ENCODE measurements around the gene SRPRA. TPM values are rescaled to one million over a fixed set of nuclear protein-coding genes. Genes with fewer than 3 reads are reported as not detected.

The SRPRA gene
- total RNA-seq, 1 experiment from 2014 or later, result 85.1 TPM

- H3K27ac ChIP-seq, result no peak overlapping the region
Measured at GRCh38 chr11:126233391-126233790, 35.3 kb downstream of the SRPRA start.

GRCh38 chr11:126232683-126233082 lies 36.0 kb downstream of the SRPRA start:
- Histone ChIP-seq H3K9me3 (replicated peaks) (no peaks in the 10 kb centered on the region), H3K4me1 (replicated peaks) (no peaks in the 10 kb centered on the region), H3K4me3 (no peak overlapping the region), H3K36me3 (no peaks in the 10 kb centered on the region), H3K27me3 (replicated peaks) (no peaks in the 10 kb centered on the region), H3K27ac (no peak overlapping the region)
- DNase-seq (ENCODE audit: low read depth in 1 of 2, low spot score in 2 of 2), result no peak

More at GRCh38 chr11:126233391-126233790, 35.3 kb downstream of the SRPRA start:
- DNase-seq (ENCODE audit: low read depth in 1 of 2, low spot score in 2 of 2), result no peak
- Histone ChIP-seq H3K9me3 (replicated peaks) (no peaks in the 10 kb centered on the region), H3K4me1 (replicated peaks) (no peaks in the 10 kb centered on the region), H3K36me3 (no peaks in the 10 kb centered on the region), H3K27me3 (replicated peaks) (no peaks in the 10 kb centered on the region), H3K4me3 (no peak overlapping the region)

GRCh38 chr11:126231725-126232459 lies 36.8 kb downstream of the SRPRA start:
- H3K27me3 ChIP-seq (replicated peaks), result no peaks in the 10 kb centered on the region
- H3K4me3 ChIP-seq, result no peak overlapping the region
- no peaks in the 10 kb centered on the region for H3K36me3 ChIP-seq
- no peak overlapping the region for H3K27ac ChIP-seq
- no peaks in the 10 kb centered on the region for H3K4me1 ChIP-seq (replicated peaks)
- no peak for DNase-seq (ENCODE audit: low read depth in 1 of 2, low spot score in 2 of 2)
- no peaks in the 10 kb centered on the region for H3K9me3 ChIP-seq (replicated peaks)

DNA sequence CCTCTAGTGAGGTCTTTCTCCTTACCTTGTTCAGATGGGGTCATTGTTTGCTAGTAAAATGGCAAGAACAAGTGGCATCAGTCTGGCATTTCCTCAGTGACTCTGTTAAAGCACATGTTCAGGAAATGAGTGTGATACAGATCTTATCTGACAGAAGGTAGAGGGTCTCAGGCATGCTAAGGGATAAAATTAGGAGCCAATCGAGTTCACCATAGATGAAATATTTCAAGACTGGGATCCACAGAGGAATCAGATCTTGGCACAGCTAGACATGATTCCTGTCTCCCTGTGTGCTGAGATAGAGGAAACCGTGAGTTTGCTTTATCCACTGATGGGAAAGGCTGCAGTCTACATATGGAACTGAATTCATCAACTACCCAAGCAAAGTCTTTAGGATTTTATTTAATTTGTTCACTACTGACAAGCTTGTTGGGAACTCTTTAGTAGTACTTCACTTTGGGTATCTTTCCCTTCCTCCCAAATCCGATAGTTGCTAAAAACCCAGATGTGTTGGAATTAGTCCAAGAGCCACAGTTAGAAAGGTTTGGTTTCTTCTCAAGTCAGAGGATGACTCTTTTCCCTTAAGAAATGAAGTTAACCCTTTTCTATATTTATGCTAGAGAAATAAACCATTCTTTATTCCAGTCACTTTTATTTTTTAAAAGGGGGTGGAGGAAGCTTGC lies 38.7 kb downstream of the SRPRA start:
- DNase-seq (ENCODE audit: low read depth in 1 of 2, low spot score in 2 of 2), result no peak
- Histone ChIP-seq H3K4me1 (replicated peaks) (no peaks in the 10 kb centered on the region), H3K9me3 (replicated peaks) (no peaks in the 10 kb centered on the region), H3K27me3 (replicated peaks) (no peaks in the 10 kb centered on the region), H3K36me3 (no peaks in the 10 kb centered on the region), H3K27ac (no peak overlapping the region), H3K4me3 (no peak overlapping the region)

- H3K9me3 ChIP-seq (replicated peaks), result no peaks in the 10 kb centered on the region
- H3K27ac ChIP-seq, result no peak overlapping the region
- DNase-seq (ENCODE audit: low read depth in 1 of 2, low spot score in 2 of 2), result no peak
- no peaks in the 10 kb centered on the region for H3K36me3 ChIP-seq
- H3K27me3 ChIP-seq (replicated peaks), result no peaks in the 10 kb centered on the region
- H3K4me1 ChIP-seq (replicated peaks), result no peaks in the 10 kb centered on the region
- H3K4me3 ChIP-seq, result no peak overlapping the region
Measured at GRCh38 chr11:126226334-126227084, 42.2 kb downstream of the SRPRA start.

- no peak overlapping the region for H3K4me3 ChIP-seq
- H3K4me1 ChIP-seq (replicated peaks), result no peaks in the 10 kb centered on the region
- no peak for DNase-seq (ENCODE audit: low read depth in 1 of 2, low spot score in 2 of 2)
- H3K27ac ChIP-seq, result no peak overlapping the region
- H3K36me3 ChIP-seq, result no peaks in the 10 kb centered on the region
- H3K9me3 ChIP-seq (replicated peaks), result no peaks in the 10 kb centered on the region
- no peaks in the 10 kb centered on the region for H3K27me3 ChIP-seq (replicated peaks)
Measured at GRCh38 chr11:126225295-126225665, 43.4 kb downstream of the SRPRA start.

GRCh38 chr11:126224647-126225294 lies 43.9 kb downstream of the SRPRA start:
- no peaks in the 10 kb centered on the region for H3K36me3 ChIP-seq
- H3K4me1 ChIP-seq (replicated peaks), result no peaks in the 10 kb centered on the region
- DNase-seq (ENCODE audit: low read depth in 1 of 2, low spot score in 2 of 2), result no peak
- H3K9me3 ChIP-seq (replicated peaks), result no peaks in the 10 kb centered on the region
- no peak overlapping the region for H3K4me3 ChIP-seq
- H3K27ac ChIP-seq, result no peak overlapping the region
- H3K27me3 ChIP-seq (replicated peaks), result no peaks in the 10 kb centered on the region

GRCh38 chr11:126219547-126219946 lies 49.1 kb downstream of the SRPRA start:
- H3K4me3 ChIP-seq, result no peak overlapping the region
- H3K27me3 ChIP-seq (replicated peaks), result no peaks in the 10 kb centered on the region
- H3K4me1 ChIP-seq (replicated peaks), result no peaks in the 10 kb centered on the region
- no peaks in the 10 kb centered on the region for H3K9me3 ChIP-seq (replicated peaks)
- H3K36me3 ChIP-seq, result no peaks in the 10 kb centered on the region
- no peak for DNase-seq (ENCODE audit: low read depth in 1 of 2, low spot score in 2 of 2)
- H3K27ac ChIP-seq, result no peak overlapping the region

DNA sequence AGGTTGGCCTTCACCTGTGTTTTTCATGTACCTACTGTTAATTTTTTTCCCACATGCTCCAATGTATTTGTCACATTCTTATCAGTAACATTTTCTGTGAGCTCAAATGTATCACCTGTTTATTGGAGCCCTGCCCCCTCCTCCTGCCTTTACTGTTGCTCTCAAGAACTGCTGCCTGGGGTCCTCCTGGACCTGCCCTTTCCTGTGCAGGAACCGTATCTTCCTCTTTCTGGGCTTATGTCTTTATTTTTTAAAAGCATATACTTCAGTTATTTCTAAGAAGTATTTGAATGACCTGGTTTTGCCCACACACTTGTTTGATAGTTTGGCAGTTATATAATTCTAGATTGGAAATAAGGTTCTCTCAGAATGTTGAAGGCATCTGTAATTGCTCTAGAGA lies 51.2 kb downstream of the SRPRA start:
- no peaks in the 10 kb centered on the region for H3K36me3 ChIP-seq
- H3K27me3 ChIP-seq (replicated peaks), result no peaks in the 10 kb centered on the region
- no peak for DNase-seq (ENCODE audit: low read depth in 1 of 2, low spot score in 2 of 2)
- no peak overlapping the region for H3K27ac ChIP-seq
- H3K9me3 ChIP-seq (replicated peaks), result no peaks in the 10 kb centered on the region
- H3K4me1 ChIP-seq (replicated peaks), result no peaks in the 10 kb centered on the region
- no peak overlapping the region for H3K4me3 ChIP-seq

GRCh38 chr11:126216526-126217305 lies 52.0 kb downstream of the SRPRA start:
- Histone ChIP-seq H3K4me1 (replicated peaks) (no peaks in the 10 kb centered on the region), H3K27me3 (replicated peaks) (no peaks in the 10 kb centered on the region), H3K27ac (no peak overlapping the region), H3K4me3 (no peak overlapping the region), H3K9me3 (replicated peaks) (no peaks in the 10 kb centered on the region), H3K36me3 (no peaks in the 10 kb centered on the region)
- DNase-seq (ENCODE audit: low read depth in 1 of 2, low spot score in 2 of 2), result no peak

DNA sequence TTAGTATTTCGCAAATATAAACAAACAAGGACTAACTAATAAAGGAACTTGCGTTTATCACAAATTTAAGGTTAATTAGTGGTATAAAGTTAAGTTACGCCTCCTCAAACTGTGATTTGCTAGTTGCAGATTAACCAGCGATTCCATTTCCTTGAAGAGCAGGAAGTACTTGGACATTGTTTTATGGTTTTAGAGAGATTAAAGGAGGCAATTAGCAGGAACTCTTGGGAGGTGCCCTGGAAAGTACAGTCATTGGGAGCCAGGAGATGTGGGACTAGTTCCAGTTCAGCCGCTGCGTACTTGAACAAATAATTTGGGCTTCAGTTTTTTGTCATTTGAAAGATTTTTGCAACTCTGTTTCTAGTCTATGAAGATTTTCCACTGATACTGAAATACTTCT lies 53.9 kb downstream of the SRPRA start:
- Histone ChIP-seq H3K4me3 (no peak overlapping the region), H3K27ac (no peak overlapping the region), H3K4me1 (replicated peaks) (peaks cover 7% of the 10 kb centered on the region; the same call in 1 of the 2 replicates), H3K27me3 (replicated peaks) (no peaks in the 10 kb centered on the region), H3K9me3 (replicated peaks) (no peaks in the 10 kb centered on the region), H3K36me3 (peaks cover 5% of the 10 kb centered on the region; the same call in 1 of the 2 replicates)
- DNase-seq (ENCODE audit: low read depth in 1 of 2, low spot score in 2 of 2), result no peak

- no peaks in the 10 kb centered on the region for H3K9me3 ChIP-seq (replicated peaks)
- H3K4me1 ChIP-seq (replicated peaks), result peaks cover 7% of the 10 kb centered on the region; the same call in 1 of the 2 replicates
- no peak overlapping the region for H3K27ac ChIP-seq
- H3K36me3 ChIP-seq, result peaks cover 5% of the 10 kb centered on the region; the same call in 1 of the 2 replicates
- DNase-seq (ENCODE audit: low read depth in 1 of 2, low spot score in 2 of 2), result no peak
- no peak overlapping the region for H3K4me3 ChIP-seq
- H3K27me3 ChIP-seq (replicated peaks), result no peaks in the 10 kb centered on the region
Measured at GRCh38 chr11:126214441-126214840, 54.3 kb downstream of the SRPRA start.
